Right atrium auricular region (tissue), 2 donors: ENCODE data around the gene MLEC. TPM values are rescaled to one million over a fixed set of nuclear protein-coding genes. Genes with fewer than 3 reads are reported as not detected.

ENCODE experiments used
- DNase-seq: peaks from one replicate; pipeline ENCODE4 v3.0.0-alpha.2; 2019; ENCODE audit warnings: low spot score
- H3K27ac ChIP-seq, 2 donors: fragments of 200-600 bp; sonication (generic); 1 replicate in 1 of 2; 2 replicates in 1 of 2; pipeline ENCODE4 v1.5.1; 2016 to 2019
- H3K27me3 ChIP-seq, 2 donors: fragments of 200-600 bp; sonication (generic); one replicate each; pipeline versions ENCODE4 v1.5.1 to v1.6.0; 2017 to 2019
- H3K36me3 ChIP-seq: fragments of 200-600 bp; sonication (generic); one replicate; pipeline ENCODE4 v1.5.1; 2016
- H3K4me1 ChIP-seq, 2 donors: fragments of 200-600 bp; sonication (generic); one replicate each; pipeline versions ENCODE4 v1.5.1 to v1.6.0; 2017 to 2019
- H3K4me3 ChIP-seq, 2 donors: fragments of 200-600 bp; sonication (generic); 1 replicate in 1 of 2; 2 replicates in 1 of 2; pipeline ENCODE4 v1.5.1; 2017 to 2019; ENCODE audit warnings: mild to moderate bottlenecking in 1 of 2, moderate library complexity in 1 of 2
- H3K9me3 ChIP-seq, 2 donors: fragments of 200-600 bp; sonication (generic); one replicate each; pipeline ENCODE4 v1.5.1; 2019
- CTCF ChIP-seq, 2 donors: fragments of 200-600 bp; sonication (generic); IDR thresholded peaks; one replicate each; pipeline ENCODE4 v1.5.1; 2019; ENCODE audit warnings: antibody characterized with exemption in 2 of 2
- total RNA-seq, 2 donors: library from RNA; depleted of rRNA; stranded (reverse); fragments of >200 nt; gene quantifications; one replicate each; pipeline ENCODE4 v1.1.0, GENCODE V29; 2016

MLEC gene
- total RNA-seq, 2 donors from 2014 or later: 89.7 to 179 TPM

GRCh38 chr12:120656008-120656407 is 30.9 kb upstream of the MLEC start:
- Histone ChIP-seq H3K9me3 (no peaks in the 10 kb centered on the region), H3K27me3 (no peaks in the 10 kb centered on the region), H3K27ac (no peak overlapping the region), H3K36me3 (no peaks in the 10 kb centered on the region), H3K4me3 (no peak overlapping the region), H3K4me1 (peaks cover 0 to 36% of the 10 kb centered on the region in 2 donors)
- no peak for TF ChIP-seq CTCF (IDR thresholded peaks at IDR 0.05)
- no peak for DNase-seq

DNA sequence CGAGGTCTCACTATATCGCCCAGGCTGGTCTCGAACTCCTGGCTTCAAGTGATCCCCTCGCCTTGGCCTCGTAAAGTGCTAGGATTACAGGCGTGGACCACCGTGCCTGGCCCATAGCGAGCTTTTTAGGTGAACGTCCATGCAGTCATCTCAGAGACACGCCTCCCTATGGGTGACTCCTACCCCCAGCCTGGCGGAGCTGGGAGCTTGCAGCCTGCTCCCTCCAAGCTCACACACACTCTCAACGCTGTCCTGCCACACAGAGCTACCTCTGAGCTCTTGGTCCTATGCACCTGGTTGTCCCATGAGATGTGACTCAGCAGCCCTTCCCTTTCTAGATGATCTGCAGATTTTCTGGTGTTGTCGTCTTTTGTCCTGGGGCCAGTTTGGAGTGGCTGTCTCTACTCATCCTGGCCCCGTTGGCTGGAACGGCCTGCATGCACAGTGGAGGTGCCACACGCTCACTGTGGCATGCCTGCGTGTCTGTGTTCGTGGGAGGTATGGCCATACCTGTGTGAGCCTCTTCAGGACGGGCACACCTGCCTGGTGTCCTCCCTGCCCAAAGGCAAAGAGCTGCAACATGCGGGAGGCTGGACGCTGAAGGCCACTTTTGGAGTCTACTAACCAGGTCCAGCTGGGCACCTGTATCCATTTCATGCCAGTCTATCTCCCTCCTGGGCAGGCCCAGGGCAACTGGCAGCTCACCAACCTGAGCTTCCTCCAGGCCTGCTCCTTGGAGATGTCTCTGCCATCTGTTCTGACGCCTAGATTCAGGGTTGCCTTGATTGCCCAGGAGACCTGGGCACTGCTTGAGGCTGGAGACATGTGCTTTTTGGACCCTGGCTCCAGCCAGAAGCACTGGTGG is 28.4 kb upstream of the MLEC start:
- H3K36me3 ChIP-seq: no peaks in the 10 kb centered on the region
- TF ChIP-seq CTCF (IDR thresholded peaks at IDR 0.05): no peak
- H3K27ac ChIP-seq: no peak overlapping the region
- no peaks in the 10 kb centered on the region for H3K9me3 ChIP-seq
- no peak for DNase-seq
- H3K4me3 ChIP-seq: no peak overlapping the region
- no peaks in the 10 kb centered on the region for H3K27me3 ChIP-seq
- H3K4me1 ChIP-seq: peaks cover 0 to 20% of the 10 kb centered on the region in 2 donors

DNA sequence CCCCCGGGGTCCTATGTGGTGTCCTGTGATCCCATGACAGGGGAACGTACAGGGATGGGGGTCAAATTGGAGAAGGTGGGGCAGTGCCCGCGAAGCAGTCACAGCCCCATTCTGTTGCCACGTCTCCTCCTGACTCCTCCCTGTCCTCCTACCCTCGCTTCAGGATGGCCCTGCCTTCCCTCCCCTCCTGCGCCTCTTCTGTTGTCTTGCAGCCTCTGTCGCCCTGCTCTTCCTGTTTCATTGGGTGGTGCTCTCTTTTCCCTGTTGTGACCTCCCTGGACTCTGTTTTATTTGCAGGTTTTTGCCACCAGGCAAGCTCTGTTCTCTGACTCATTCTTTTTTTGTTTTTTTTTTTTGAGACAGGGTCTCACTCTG is 27.8 kb upstream of the MLEC start:
- DNase-seq: no peak
- peaks cover 0 to 14% of the 10 kb centered on the region in 2 donors for H3K4me1 ChIP-seq
- no peaks in the 10 kb centered on the region for H3K36me3 ChIP-seq
- no peak overlapping the region for H3K27ac ChIP-seq
- TF ChIP-seq CTCF (IDR thresholded peaks at IDR 0.05): no peak
- H3K27me3 ChIP-seq: no peaks in the 10 kb centered on the region
- no peak overlapping the region for H3K4me3 ChIP-seq
- H3K9me3 ChIP-seq: no peaks in the 10 kb centered on the region

GRCh38 chr12:120661432-120661831 is 25.5 kb upstream of the MLEC start:
- Histone ChIP-seq H3K9me3 (no peaks in the 10 kb centered on the region), H3K4me1 (no peaks in the 10 kb centered on the region), H3K27me3 (no peaks in the 10 kb centered on the region), H3K27ac (no peak overlapping the region), H3K4me3 (no peak overlapping the region), H3K36me3 (no peaks in the 10 kb centered on the region)
- TF ChIP-seq CTCF (IDR thresholded peaks at IDR 0.05): no peak
- DNase-seq: no peak

DNA sequence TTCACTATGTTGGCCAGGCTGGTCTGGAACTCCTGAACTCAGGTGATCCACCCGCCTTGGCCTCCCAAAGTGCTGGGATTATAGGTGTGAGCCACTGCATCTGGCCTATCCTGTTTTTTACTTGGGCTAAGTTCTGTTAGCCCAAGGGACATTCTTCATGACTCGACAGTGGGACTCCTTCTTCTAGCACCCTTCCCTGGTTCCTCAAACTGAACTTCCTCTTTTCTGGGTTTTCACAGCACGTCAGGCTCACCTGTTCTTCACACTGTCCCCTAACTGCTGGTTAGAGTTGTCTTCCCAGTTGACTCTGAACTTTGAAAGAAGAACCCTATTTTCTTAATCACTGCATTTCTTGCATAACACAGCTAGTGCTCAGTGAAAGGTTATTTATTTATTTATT is 24.1 kb upstream of the MLEC start:
- H3K4me1 ChIP-seq: no peaks in the 10 kb centered on the region
- no peak overlapping the region for H3K27ac ChIP-seq
- no peak overlapping the region for H3K4me3 ChIP-seq
- no peaks in the 10 kb centered on the region for H3K27me3 ChIP-seq
- no peak for TF ChIP-seq CTCF (IDR thresholded peaks at IDR 0.05)
- DNase-seq: no peak
- no peaks in the 10 kb centered on the region for H3K36me3 ChIP-seq
- no peaks in the 10 kb centered on the region for H3K9me3 ChIP-seq

GRCh38 chr12:120663741-120664140 is 23.2 kb upstream of the MLEC start:
- Histone ChIP-seq H3K36me3 (no peaks in the 10 kb centered on the region), H3K27ac (no peak overlapping the region), H3K4me1 (no peaks in the 10 kb centered on the region), H3K4me3 (no peak overlapping the region), H3K27me3 (no peaks in the 10 kb centered on the region), H3K9me3 (no peaks in the 10 kb centered on the region)
- no peak for TF ChIP-seq CTCF (IDR thresholded peaks at IDR 0.05)
- no peak for DNase-seq
